GM10847 (cell line): ENCODE data around the gene GIT1.

ENCODE experiments used
- POLR2A ChIP-seq: IDR thresholded peaks from 2 replicates; pipeline ENCODE4 v1.6.1; 2011; ENCODE audit not compliant: insufficient read length; ENCODE audit errors: extremely low read depth

Gene GIT1

GRCh38 chr17:29618272-29619065 is 29.0 kb upstream of the GIT1 start:
- TF ChIP-seq POLR2A: no peak

GRCh38 chr17:29617481-29618271 is 28.2 kb upstream of the GIT1 start:
- peak; percentile 23 for TF ChIP-seq POLR2A

GRCh38 chr17:29617125-29617480 is 27.7 kb upstream of the GIT1 start:
- no peak for TF ChIP-seq POLR2A

GRCh38 chr17:29616300-29617048 is 27.0 kb upstream of the GIT1 start:
- no peak for TF ChIP-seq POLR2A

GRCh38 chr17:29615492-29616299 is 26.2 kb upstream of the GIT1 start:
- no peak for TF ChIP-seq POLR2A

- no peak for TF ChIP-seq POLR2A
These were observed 25.6 kb upstream of the GIT1 start for GRCh38 chr17:29615048-29615385.

- no peak for TF ChIP-seq POLR2A
These were observed 25.1 kb upstream of the GIT1 start for GRCh38 chr17:29614349-29615047.

GRCh38 chr17:29613856-29614255 is 24.4 kb upstream of the GIT1 start:
- no peak for TF ChIP-seq POLR2A

GRCh38 chr17:29613352-29613837 is 23.9 kb upstream of the GIT1 start:
- no peak for TF ChIP-seq POLR2A

- no peak for TF ChIP-seq POLR2A
These were observed 23.2 kb upstream of the GIT1 start for GRCh38 chr17:29612404-29613280.

- TF ChIP-seq POLR2A: no peak
These were observed 22.6 kb upstream of the GIT1 start for GRCh38 chr17:29612094-29612403.

GRCh38 chr17:29611351-29612093 is 22.1 kb upstream of the GIT1 start:
- TF ChIP-seq POLR2A: no peak

- TF ChIP-seq POLR2A: no peak
These were observed 20.9 kb upstream of the GIT1 start for GRCh38 chr17:29610395-29610794.

- TF ChIP-seq POLR2A: no peak
These were observed 19.5 kb upstream of the GIT1 start for GRCh38 chr17:29608986-29609385.
